Measurements from ENCODE around the gene HOXC10.

- no peak for TF ChIP-seq CTCF (IDR thresholded peaks at IDR 0.05)
- TF ChIP-seq POLR2A (IDR thresholded peaks at IDR 0.05) = no peak
Measured at GRCh38 chr12:53958128-53958527, 26.8 kb upstream of the HOXC10 start.
